ENCODE measurements around the gene SCARF2. TPM values are rescaled to one million over a fixed set of nuclear protein-coding genes. Genes with fewer than 3 reads are reported as not detected.

The SCARF2 gene
- total and polyA plus RNA-seq, 2 of the 8 experiments (the other 6 are each of a cell fraction or from before 2014, with no cell fraction given): 4.2 to 9.8 TPM

DNA sequence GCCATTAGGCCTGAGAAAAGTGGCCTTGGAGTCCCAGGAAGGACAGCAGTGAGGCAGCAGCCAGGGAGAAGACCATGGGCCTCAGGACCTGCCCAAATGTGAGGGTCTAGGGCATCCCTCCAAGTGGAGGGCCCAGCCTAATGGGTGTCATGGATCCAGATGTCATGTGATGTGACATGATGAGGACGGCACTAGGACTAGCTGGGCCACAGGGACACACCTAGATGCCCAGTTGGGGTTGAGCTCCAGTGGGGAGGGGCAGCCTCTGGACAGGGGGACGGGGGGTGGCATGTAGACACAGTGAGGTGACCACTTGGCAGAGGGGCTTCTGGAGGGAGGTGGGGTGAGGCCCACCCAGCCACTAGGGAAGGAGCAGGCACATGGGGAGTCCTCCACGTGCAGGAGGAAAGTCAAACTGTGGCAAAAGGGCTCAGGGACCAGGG lies 5.4 kb downstream of the SCARF2 start (continued):
- TF ChIP-seq, protein P1, sequence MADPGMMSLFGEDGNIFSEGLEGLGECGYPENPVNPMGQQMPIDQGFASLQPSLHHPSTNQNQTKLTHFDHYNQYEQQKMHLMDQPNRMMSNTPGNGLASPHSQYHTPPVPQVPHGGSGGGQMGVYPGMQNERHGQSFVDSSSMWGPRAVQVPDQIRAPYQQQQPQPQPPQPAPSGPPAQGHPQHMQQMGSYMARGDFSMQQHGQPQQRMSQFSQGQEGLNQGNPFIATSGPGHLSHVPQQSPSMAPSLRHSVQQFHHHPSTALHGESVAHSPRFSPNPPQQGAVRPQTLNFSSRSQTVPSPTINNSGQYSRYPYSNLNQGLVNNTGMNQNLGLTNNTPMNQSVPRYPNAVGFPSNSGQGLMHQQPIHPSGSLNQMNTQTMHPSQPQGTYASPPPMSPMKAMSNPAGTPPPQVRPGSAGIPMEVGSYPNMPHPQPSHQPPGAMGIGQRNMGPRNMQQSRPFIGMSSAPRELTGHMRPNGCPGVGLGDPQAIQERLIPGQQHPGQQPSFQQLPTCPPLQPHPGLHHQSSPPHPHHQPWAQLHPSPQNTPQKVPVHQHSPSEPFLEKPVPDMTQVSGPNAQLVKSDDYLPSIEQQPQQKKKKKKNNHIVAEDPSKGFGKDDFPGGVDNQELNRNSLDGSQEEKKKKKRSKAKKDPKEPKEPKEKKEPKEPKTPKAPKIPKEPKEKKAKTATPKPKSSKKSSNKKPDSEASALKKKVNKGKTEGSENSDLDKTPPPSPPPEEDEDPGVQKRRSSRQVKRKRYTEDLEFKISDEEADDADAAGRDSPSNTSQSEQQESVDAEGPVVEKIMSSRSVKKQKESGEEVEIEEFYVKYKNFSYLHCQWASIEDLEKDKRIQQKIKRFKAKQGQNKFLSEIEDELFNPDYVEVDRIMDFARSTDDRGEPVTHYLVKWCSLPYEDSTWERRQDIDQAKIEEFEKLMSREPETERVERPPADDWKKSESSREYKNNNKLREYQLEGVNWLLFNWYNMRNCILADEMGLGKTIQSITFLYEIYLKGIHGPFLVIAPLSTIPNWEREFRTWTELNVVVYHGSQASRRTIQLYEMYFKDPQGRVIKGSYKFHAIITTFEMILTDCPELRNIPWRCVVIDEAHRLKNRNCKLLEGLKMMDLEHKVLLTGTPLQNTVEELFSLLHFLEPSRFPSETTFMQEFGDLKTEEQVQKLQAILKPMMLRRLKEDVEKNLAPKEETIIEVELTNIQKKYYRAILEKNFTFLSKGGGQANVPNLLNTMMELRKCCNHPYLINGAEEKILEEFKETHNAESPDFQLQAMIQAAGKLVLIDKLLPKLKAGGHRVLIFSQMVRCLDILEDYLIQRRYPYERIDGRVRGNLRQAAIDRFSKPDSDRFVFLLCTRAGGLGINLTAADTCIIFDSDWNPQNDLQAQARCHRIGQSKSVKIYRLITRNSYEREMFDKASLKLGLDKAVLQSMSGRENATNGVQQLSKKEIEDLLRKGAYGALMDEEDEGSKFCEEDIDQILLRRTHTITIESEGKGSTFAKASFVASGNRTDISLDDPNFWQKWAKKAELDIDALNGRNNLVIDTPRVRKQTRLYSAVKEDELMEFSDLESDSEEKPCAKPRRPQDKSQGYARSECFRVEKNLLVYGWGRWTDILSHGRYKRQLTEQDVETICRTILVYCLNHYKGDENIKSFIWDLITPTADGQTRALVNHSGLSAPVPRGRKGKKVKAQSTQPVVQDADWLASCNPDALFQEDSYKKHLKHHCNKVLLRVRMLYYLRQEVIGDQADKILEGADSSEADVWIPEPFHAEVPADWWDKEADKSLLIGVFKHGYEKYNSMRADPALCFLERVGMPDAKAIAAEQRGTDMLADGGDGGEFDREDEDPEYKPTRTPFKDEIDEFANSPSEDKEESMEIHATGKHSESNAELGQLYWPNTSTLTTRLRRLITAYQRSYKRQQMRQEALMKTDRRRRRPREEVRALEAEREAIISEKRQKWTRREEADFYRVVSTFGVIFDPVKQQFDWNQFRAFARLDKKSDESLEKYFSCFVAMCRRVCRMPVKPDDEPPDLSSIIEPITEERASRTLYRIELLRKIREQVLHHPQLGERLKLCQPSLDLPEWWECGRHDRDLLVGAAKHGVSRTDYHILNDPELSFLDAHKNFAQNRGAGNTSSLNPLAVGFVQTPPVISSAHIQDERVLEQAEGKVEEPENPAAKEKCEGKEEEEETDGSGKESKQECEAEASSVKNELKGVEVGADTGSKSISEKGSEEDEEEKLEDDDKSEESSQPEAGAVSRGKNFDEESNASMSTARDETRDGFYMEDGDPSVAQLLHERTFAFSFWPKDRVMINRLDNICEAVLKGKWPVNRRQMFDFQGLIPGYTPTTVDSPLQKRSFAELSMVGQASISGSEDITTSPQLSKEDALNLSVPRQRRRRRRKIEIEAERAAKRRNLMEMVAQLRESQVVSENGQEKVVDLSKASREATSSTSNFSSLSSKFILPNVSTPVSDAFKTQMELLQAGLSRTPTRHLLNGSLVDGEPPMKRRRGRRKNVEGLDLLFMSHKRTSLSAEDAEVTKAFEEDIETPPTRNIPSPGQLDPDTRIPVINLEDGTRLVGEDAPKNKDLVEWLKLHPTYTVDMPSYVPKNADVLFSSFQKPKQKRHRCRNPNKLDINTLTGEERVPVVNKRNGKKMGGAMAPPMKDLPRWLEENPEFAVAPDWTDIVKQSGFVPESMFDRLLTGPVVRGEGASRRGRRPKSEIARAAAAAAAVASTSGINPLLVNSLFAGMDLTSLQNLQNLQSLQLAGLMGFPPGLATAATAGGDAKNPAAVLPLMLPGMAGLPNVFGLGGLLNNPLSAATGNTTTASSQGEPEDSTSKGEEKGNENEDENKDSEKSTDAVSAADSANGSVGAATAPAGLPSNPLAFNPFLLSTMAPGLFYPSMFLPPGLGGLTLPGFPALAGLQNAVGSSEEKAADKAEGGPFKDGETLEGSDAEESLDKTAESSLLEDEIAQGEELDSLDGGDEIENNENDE (IDR thresholded peaks at IDR 0.05; ENCODE audit: insufficient replicate concordance, low read length): no peak
- TF ChIP-seq JUND (IDR thresholded peaks at IDR 0.05; ENCODE audit: low read length): no peak
- TF ChIP-seq ASH2L (IDR thresholded peaks at IDR 0.05; ENCODE audit: low read length): no peak
- no peak for TF ChIP-seq RNF2 (IDR thresholded peaks at IDR 0.05; ENCODE audit: borderline replicate concordance, low read depth, low read length, missing control alignments, poor library complexity, severe bottlenecking)
- no peak for TF ChIP-seq CTBP2 (IDR thresholded peaks at IDR 0.05; ENCODE audit: borderline replicate concordance, insufficient read depth, insufficient read length, low read length)
- no peak for TF ChIP-seq YY1 (IDR thresholded peaks at IDR 0.05; ENCODE audit: low read depth, low read length)
- no peak for TF ChIP-seq CREB1 (IDR thresholded peaks at IDR 0.05)
- no peak for TF ChIP-seq CBX5 (IDR thresholded peaks at IDR 0.05; ENCODE audit: low read depth, low read length)
- no peak for TF ChIP-seq EZH2 (IDR thresholded peaks at IDR 0.05; ENCODE audit: low read depth, low read length, severe bottlenecking)
- no peak for TF ChIP-seq POLR2A (IDR thresholded peaks at IDR 0.05; ENCODE audit: control extremely low read depth in 1 of 2, low read depth in 2 of 2, low read length in 2 of 2)
- no peak for TF ChIP-seq CHD2 (IDR thresholded peaks at IDR 0.05; ENCODE audit: low read length)
